Measurements from ENCODE around the gene BCAS3.

DNA sequence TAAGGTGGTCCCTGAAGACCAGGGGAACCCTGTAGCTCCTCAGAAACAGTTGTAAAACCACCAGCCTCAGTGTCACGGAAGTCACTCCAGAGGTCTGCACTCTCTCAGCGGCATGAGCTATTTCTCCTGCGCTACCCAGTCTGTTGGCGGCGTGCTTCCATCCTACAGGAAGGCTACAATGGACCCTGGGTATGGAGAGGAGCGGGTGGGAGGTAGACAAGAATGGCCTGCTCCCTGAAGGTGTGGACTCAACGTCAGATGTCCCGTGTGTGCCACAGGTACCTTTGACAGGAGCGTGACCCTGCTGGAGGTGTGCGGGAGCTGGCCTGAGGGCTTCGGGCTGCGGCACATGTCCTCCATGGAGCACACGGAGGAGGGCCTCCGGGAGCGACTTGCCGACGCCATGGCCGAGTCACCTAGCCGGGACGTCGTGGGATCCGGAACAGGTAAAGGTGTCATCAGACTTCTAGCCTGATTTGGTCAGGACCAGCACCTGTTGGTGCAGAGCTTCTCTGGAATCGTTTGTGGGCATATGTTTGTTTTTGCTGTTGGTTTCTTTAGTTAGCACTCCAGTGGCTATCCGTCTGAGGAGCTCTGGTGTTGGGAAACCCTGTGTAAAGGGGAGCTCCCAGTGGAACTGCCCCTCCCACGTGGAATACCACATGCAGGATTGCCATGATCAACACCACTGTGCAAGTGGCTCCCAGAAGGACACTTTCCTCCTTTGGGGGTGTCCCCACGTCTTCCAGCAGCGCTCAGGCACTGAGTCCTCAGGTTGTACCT is 690.6 kb downstream of the BCAS3 start:
- TF ChIP-seq, protein P1, sequence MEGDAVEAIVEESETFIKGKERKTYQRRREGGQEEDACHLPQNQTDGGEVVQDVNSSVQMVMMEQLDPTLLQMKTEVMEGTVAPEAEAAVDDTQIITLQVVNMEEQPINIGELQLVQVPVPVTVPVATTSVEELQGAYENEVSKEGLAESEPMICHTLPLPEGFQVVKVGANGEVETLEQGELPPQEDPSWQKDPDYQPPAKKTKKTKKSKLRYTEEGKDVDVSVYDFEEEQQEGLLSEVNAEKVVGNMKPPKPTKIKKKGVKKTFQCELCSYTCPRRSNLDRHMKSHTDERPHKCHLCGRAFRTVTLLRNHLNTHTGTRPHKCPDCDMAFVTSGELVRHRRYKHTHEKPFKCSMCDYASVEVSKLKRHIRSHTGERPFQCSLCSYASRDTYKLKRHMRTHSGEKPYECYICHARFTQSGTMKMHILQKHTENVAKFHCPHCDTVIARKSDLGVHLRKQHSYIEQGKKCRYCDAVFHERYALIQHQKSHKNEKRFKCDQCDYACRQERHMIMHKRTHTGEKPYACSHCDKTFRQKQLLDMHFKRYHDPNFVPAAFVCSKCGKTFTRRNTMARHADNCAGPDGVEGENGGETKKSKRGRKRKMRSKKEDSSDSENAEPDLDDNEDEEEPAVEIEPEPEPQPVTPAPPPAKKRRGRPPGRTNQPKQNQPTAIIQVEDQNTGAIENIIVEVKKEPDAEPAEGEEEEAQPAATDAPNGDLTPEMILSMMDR (IDR thresholded peaks at IDR 0.05; ENCODE audit: low read depth, low read length): no peak
- TF ChIP-seq EZH2phosphoT487 (IDR thresholded peaks at IDR 0.05; ENCODE audit: low read depth): no peak

Measured in OCI-LY3 (cell line).